ENCODE measurements around the gene FBXL22. TPM values are rescaled to one million over a fixed set of nuclear protein-coding genes. Genes with fewer than 3 reads are reported as not detected.

The FBXL22 gene
- total and polyA plus RNA-seq, 2 of the 4 experiments (the other 2 are of a cell fraction): 0.36 to 1.3 TPM

- H2AFZ ChIP-seq (replicated peaks; ENCODE audit: low read length, poor library complexity): no peak overlapping the region
- no peaks in the 10 kb centered on the region for H4K20me1 ChIP-seq (ENCODE audit: insufficient read depth, low read length)
- H3K36me3 ChIP-seq (ENCODE audit: control insufficient read depth, insufficient read depth, low read length): peaks cover 18% of the 10 kb centered on the region
- H4K5ac ChIP-seq (ENCODE audit: low read depth, low read length): no peak overlapping the region
- no peak overlapping the region for H3K27ac ChIP-seq (ENCODE audit: insufficient read depth, low read length)
- intact Hi-C loops (cut with micrococcal nuclease): no loop called here
- POLR2A ChIA-PET (ENCODE audit: unreplicated experiment): no interaction called here
- H3K4ac ChIP-seq (ENCODE audit: low read depth, low read length): no peak overlapping the region
- CTCF ChIA-PET: interaction anchor here (0.6 kb wide), 1 partner anchor 36 kb away, joined by 3 read pairs; no protein-coding TSS in a partner anchor
- no peak for TF ChIP-seq CTCF (conservative IDR thresholded peaks at IDR 0.05; ENCODE audit: low read depth, low read length)
- TF ChIP-seq USF2 (IDR thresholded peaks at IDR 0.05; ENCODE audit: low read depth, low read length): no peak
- no peak for TF ChIP-seq FOS (IDR thresholded peaks at IDR 0.05; ENCODE audit: low read depth, low read length)
- no peak for TF ChIP-seq CHD1 (IDR thresholded peaks at IDR 0.05; ENCODE audit: low read depth, low read length)
- TF ChIP-seq RFX5 (IDR thresholded peaks at IDR 0.05; ENCODE audit: low read depth, low read length): no peak
- no peak for TF ChIP-seq CEBPB (IDR thresholded peaks at IDR 0.05; ENCODE audit: low read depth, low read length)
- no peak for TF ChIP-seq BHLHE40 (IDR thresholded peaks at IDR 0.05; ENCODE audit: low read depth, low read length)
- no peak for TF ChIP-seq RCOR1 (IDR thresholded peaks at IDR 0.05; ENCODE audit: insufficient replicate concordance, low read length)
- TF ChIP-seq ELK1 (IDR thresholded peaks at IDR 0.05; ENCODE audit: borderline replicate concordance, low read depth, low read length): no peak
- TF ChIP-seq MXI1 (IDR thresholded peaks at IDR 0.05; ENCODE audit: borderline replicate concordance, low read depth, low read length): no peak
- TF ChIP-seq MAFK (IDR thresholded peaks at IDR 0.05; ENCODE audit: low read depth, low read length): no peak
- no peak for TF ChIP-seq NFE2L2 (IDR thresholded peaks at IDR 0.05; ENCODE audit: low read depth, low read length)
- no peak for TF ChIP-seq RAD21 (IDR thresholded peaks at IDR 0.05; ENCODE audit: low read length)
- no peak for TF ChIP-seq MAZ (IDR thresholded peaks at IDR 0.05; ENCODE audit: borderline replicate concordance, low read depth, low read length)
- TF ChIP-seq POLR2A (IDR thresholded peaks at IDR 0.05; ENCODE audit: low read depth, low read length): no peak
- H3K9me1 ChIP-seq (ENCODE audit: insufficient read depth, low read length): peaks cover 6% of the 10 kb centered on the region; the same call in 1 of the 2 replicates
- H2BK120ac ChIP-seq (ENCODE audit: low read depth, low read length): no peak overlapping the region
- no TSS peak for BruUV-seq (replicated peaks)
- no peak overlapping the region for H2AK5ac ChIP-seq (ENCODE audit: low read depth, low read length)
- no peak overlapping the region for H3K4me3 ChIP-seq (ENCODE audit: insufficient read depth, low read depth, low read length)
- no peak overlapping the region for H2AK9ac ChIP-seq (replicated peaks; ENCODE audit: low read depth, low read length, poor library complexity)
- no peak overlapping the region for H2BK20ac ChIP-seq (ENCODE audit: low read depth, low read length)
- no peak overlapping the region for H2BK5ac ChIP-seq (ENCODE audit: low read depth, low read length, poor library complexity, severe bottlenecking)
- H3K79me1 ChIP-seq (ENCODE audit: low read depth in 1 of 2, low read length in 2 of 2): no peaks in the 10 kb centered on the region
- no peak overlapping the region for H3K56ac ChIP-seq (ENCODE audit: extremely low read depth, insufficient read depth, low read length)
- H3K27me3 ChIP-seq (ENCODE audit: control insufficient read depth, insufficient read depth, low read length): no peaks in the 10 kb centered on the region
- ATAC-seq (ENCODE audit: low read depth): no peak
- no peak overlapping the region for H2BK15ac ChIP-seq (ENCODE audit: low read depth, low read length)
- dilution Hi-C loops (cut with HindIII; ENCODE audit: low sequenced_read_pairs, unreplicated experiment): no loop called here
- in situ Hi-C loops (cut with MboI; ENCODE audit: low sequenced_read_pairs): loop anchor here (25.0 kb wide), 1 partner anchor 422 kb away; no protein-coding TSS in a partner anchor
- DNase-seq: no peak
- H3K9ac ChIP-seq (ENCODE audit: low read depth, low read length): no peak overlapping the region
- H3K18ac ChIP-seq (ENCODE audit: low read depth, low read length): no peak overlapping the region
- peaks cover 3% of the 10 kb centered on the region; the same call in 1 of the 2 replicates for H3K4me1 ChIP-seq (ENCODE audit: control insufficient read depth, insufficient read depth, low read length)
- no peak overlapping the region for H3K23ac ChIP-seq (ENCODE audit: low read depth, low read length)
- no peak overlapping the region for H3K14ac ChIP-seq (replicated peaks; ENCODE audit: low read depth, low read length)
- no peak overlapping the region for H4K8ac ChIP-seq (ENCODE audit: low read depth in 2 of 2, low read length in 2 of 2)
- no peaks in the 10 kb centered on the region for H3K9me3 ChIP-seq (ENCODE audit: control insufficient read depth, insufficient read depth, low read length)
- WGBS, 2 experiments (ENCODE audit: extremely low coverage in 2 of 2, insufficient read length in 1 of 2): no CpG with 5 or more reads among the region's 3 CpGs
- no peak overlapping the region for H4K91ac ChIP-seq (ENCODE audit: insufficient read depth, low read depth, low read length)
- no peak overlapping the region for H3K4me2 ChIP-seq (ENCODE audit: low read depth, low read length)
Measured at GRCh38 chr15:63640146-63640545, 43.0 kb downstream of the FBXL22 start.

All from IMR-90 (cell line).